Activated effector memory CD4-positive, alpha-beta T cell treated with Interleukin-2 at 50 U/mL for 16 hours (primary cell): ENCODE results near the gene KTN1.

Experiments used
- DNase-seq: peaks from one replicate; pipeline ENCODE4 v3.0.0-alpha.2; 2020

KTN1 gene

DNA sequence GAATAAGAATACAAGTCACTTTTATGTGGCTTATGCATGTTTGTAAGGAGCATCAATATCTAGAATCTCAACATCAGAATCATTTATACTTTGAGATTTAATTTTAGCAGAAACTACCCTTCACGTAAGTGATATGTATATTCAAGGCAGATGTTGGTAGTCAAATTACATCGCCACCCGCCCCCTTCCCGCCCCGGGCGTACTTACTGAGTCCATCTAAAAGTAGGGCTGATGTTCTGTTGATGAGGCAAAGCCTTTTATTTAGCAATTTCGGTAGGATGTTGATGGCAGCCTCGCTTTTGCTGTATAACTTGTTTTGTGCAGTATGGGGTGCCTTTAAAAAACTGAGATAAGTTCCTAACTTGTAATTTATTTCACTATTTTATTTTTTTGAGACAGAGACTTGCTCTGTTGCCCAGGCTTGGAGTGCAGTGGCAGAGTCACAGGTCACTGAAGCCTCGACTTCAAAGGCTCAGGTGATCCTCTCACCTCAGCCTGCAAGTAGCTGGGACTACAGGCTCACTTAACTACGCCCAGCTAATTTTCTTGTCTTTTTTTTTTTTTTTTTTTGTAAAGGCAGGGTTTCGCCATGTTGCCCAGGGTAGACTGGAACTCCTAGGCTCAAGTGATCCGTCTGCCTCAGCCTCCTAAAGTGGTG lies 30.8 kb downstream of the KTN1 start:
- no peak for DNase-seq

DNA sequence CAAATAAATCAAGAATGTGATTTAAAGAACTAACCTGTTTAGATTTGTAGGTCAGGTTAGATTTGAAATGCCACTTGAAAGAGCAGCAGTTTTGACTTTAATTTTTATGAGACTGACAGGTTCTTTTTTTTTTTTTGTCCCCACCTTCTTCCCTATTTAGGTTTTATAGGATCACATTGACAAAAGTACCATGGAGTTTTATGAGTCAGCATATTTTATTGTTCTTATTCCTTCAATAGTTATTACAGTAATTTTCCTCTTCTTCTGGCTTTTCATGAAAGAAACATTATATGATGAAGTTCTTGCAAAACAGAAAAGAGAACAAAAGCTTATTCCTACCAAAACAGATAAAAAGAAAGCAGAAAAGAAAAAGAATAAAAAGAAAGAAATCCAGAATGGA lies 31.9 kb downstream of the KTN1 start:
- no peak for DNase-seq

DNA sequence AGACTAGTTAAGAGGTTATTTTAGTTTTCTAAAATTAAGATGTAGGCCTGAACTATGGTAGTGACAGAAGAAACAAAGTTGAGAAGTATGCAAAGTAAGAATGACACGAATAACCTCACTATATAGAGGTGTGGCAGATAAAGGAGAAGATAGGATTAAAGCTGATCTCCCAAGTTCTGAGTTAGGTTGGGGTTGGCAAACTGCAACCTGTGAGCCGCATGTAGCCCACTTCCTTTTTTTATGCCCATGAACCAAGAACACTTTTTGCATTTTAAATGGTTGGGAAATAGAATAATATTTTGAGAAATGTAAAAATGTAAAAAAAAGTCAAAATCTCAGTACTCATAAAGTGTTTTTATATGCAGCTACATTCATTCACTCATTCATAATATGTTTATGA lies 34.3 kb downstream of the KTN1 start:
- no peak for DNase-seq

DNA sequence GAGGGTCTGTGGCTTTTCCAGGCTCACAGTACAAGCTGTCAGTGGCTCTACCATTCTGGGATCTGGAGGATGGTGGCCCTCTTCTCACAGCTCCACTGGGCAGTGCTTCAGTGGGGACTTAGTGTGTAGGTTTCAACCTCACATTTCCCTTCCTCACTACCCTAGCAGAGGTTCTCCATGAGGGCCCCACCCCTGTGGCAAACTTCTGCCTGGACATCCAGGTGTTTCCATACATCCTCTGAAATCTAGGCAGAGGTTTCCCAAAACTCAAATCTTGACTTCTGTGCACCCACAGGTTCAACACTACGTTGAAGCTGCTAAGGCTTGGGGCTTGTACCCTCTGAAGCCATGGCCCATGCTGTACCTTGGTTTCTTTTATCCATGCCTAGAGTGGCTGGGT lies 40.3 kb downstream of the KTN1 start:
- DNase-seq: no peak

DNA sequence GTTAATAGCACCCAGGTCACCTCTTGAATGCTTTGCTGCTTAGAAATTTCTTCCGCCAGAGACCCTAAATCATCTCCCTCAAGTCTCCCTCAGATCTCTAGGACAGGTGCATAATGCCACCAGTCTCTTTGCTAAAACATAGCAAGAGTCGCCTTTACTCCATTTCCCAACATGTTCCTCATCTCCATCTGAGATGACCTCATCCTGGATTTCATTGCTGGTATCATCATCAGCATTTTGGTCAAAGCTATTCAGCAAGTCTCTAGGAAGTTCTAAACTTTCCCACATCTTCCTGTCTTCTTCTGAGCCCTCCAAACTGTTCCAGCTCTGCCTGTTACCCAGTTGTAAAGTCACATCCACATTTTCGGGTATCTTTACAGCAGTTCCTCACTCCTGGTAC lies 41.0 kb downstream of the KTN1 start:
- no peak for DNase-seq

DNA sequence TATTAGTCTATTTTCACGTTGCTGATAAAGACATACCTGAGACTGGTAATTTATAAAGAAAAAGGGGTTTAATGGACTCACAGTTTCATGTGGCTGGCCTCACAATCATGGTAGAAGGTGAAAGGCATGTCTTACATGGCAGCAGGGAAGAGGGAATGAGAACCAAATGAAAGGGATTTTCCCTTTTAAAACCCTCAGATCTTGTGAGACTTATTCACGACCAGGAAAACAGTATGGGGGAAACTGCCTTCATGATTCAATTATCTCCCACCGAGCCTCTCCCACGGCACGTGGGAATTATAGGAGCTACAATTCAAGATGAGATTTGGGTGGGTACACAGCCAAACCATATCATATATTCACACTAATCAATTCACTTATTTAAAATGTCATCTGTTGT lies 41.4 kb downstream of the KTN1 start:
- no peak for DNase-seq

DNA sequence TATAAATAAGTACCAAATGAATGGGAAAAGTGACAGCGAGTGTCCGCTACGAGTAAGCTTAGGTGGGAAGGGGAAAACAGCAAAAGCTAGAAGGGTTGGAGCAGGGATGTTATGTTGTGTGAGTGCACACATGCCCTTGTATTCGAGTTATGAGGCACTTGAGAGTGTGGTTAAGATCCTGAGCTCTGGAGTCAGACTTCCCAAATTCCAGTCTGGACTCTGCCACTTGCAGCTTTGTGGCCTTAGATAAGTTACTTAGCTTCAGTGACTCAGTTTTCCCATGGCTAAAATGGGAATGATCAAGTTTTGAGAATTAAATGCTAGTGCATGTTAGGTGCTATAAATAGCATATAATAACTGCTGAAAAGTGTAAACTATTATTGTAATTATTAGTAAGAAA lies 44.9 kb downstream of the KTN1 start:
- no peak for DNase-seq

DNA sequence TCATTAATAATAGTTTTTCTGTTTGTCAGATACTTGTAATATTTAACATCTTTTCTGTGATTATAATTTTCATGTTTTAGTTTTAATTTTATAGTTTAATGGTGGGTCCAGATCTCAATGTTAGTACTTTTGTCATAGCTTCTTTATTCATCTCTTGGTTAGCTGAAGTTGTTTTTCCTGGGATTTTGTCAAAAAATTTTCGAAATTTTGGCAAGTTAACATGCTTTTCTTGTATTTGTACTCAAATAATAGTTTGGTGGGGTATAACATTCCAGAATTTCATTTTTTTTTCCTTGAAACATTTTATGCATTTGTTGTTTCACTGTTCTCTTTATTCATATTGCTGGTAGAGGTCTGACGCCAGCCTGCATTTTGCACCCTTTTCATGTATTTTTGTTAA lies 45.5 kb downstream of the KTN1 start:
- DNase-seq: no peak

DNA sequence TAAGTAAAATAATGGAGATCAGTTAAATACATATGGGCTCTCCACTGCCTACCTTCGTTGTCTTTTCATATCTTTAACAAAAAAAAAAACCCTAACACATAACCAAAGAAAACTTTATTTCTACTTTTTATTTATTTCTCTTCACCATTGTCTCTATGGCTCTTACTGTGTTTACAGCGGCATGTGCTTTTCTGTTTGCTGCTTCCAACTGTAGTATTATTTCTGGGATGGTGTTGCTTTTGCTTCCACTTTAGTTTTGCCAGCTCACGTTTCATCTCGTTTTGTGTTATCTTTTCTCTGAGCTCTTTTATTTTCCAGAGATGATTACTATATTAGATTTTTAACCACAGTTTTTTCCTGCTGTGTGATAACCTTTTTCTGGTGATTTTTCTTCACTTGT lies 46.1 kb downstream of the KTN1 start:
- no peak for DNase-seq

DNA sequence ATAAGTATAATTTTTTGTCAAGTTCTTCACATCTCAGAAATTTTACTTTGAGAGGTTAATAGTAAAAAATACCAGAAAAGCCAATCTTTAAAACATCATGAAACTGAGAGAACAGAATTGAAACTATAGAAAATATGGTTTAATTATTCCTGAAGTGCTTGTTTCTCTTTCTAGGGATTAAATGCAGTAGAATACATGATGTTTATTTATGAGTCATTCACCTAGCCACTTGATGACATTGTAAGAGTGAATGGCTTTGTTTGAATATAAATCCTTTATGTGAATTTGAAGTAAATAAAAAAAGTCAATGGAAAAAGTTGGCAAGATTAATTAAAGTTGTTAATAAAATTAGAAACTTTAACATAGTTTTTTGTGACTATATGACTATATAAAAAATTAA lies 48.4 kb downstream of the KTN1 start:
- DNase-seq: no peak

DNA sequence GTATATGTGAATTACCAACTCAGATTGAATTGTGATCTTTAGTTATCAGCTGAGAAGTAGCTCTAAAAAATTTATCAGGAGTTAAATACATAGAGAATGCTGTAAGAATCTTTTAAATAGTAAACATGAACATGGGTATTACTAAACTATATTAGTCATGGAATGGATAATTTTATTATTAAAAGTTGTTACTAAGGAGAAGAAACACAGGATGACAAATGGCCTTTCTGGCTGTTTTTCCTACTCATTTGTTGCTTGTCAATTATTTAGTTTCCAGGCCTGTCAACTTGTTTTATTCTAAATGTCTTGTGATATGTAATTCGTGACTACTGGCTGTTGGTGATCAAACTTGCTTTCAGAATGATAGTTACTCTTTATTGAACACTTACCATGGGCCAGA lies 58.7 kb downstream of the KTN1 start:
- DNase-seq: no peak

DNA sequence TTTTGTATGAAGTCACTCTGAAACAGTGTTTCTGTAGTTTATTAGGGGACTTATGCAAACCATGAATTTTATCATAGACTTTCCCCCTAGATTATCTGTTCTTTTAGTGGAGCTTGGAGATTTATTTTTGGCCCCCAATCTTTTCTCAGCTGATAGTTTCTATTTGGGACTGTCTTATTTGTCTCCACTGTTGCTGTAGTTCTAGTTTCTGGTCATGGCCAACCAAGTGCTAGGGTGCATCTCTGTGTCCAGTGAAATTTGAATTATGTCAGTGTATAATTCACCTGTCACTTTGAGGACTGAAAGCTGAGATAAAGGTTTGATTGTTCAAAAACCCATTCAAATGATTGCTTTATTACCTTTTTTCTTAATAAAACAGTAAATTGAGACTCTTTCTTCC lies 61.3 kb downstream of the KTN1 start:
- DNase-seq: no peak

DNA sequence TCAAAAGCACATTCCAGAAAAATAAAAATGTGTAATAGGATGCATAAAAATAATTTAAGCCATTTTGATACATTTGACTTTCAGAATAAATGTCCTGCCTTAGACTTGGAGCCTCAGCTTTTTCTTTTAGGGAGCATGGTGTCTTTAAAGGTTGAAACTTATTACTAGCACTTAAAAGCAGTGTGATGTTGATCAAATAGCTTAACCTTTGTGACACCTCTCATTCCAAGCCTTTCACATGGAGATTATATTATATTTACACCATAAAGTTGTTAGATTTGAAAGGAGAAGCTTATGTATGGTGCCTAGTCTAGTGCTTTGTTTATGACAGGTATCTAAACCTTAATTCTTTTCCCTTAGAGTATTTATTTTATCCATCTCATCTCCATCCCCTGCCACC lies 61.9 kb downstream of the KTN1 start:
- no peak for DNase-seq

DNA sequence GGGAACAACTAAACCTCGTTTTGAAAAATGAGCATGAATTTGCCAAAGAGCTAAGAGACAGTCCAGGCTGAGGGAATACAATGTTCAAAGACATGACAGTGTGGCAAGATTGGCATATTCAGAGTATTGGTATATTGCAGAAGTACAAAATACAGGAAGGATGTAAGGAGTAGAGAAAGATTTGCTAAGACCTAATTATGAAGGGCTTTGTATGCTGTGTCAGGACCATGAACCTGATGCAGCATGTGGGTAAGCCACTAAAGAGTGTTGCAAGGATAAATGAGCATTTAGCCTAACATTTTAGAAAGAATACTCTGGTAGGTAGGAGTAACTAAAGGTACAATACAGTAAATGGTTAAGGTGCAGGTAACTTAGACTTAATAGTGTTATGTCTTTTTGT lies 65.1 kb downstream of the KTN1 start:
- no peak for DNase-seq

DNA sequence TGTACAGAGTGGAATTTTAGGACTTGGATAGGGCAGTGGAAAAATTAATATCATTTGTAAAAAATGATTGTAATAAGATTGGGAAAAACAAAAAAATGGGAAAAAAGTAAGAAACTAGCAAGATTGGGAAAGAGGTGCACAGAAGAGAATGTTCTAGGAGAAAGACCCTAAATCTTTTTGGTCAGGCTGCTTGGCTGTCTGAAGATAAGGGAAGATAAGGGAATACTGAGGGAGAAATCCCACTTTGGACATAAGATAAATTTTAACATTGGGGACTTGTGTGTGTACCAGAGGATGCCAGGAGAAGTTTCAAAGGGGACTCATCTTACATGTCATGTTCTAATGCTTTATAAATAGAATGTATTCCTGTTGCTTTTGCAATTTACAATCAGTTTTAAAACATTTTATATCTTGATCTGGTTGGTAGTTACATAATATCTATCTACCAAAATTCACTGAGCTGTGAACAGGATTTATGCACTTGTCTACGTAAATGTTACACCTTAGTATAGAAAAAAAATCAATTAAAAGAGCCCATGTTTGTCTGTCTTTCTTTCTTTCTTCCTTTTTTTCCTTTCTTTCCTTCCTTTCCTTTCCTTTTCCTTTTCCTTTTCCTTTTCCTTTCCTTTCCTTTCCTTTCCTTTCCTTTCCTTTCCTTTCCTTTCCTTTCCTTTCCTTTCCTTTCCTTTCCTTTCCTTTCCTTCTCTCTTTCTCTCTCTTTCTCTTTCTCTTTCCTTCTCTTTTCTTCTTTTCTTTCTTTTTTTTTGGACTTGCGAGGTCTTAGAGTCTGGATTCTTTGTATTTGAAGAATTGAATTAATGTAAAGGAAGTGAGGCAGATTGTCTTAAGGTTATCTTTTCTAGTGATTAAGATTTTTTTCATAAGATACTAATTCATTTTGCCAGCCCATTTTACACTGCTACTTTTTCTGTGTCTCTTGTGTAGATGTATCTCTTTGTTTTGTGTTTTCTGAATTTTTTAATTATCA lies 66.1 kb downstream of the KTN1 start:
- no peak for DNase-seq

DNA sequence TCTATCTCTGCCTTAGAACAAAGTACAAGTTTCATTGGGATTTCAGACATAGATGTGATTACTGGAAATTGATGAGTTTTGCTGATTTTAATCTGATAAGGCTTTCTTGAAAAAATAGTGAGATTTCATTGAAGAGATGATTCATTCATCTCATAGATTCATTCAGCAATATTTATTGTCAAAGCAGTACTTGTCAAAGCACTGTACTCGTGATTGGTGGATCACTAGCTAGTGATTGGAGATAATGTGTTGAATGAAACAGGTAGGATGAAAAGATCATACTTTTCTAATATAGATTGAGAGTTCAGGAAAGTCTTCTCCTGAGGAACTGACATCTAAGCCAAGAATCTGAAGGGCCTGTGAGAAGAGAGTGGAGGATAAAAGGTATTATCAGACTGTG lies 71.0 kb downstream of the KTN1 start:
- DNase-seq: no peak

DNA sequence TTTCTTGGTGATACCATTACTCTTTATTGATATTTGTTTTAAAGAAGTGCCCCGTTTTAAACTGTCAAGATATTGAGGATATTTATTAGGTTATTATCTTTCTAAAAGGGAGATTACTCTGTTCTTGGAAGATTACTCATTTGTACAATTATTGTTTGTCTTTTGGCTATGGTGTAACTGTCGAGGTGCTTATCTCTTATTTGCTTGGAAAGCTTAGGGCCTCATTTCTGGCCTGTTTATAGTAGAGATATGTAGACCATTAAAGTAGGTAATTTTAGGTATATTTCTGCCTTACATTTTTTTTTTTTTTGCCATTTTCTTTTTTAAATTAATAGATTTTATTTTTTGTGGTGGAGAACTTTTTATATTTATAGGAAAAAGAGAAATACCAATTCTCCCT lies 74.2 kb downstream of the KTN1 start:
- DNase-seq: no peak

DNA sequence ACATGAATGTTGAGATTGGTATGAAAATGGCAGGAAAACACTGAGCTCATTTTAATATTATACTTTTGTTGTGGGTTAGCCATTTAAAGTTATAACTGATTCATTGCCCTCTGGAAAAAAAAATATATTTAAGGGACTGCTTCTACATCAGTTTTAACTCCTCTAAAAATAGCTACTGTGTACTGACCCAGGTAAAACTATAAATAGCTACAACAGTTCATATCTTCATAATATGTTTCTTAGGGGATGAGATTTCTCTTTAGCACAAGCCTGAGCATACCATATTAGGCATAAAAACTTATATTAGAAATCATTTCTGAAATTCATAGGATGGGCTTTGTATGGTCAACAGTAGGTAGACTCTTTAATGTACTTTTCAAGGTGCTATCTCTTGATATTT lies 81.0 kb downstream of the KTN1 start:
- DNase-seq: no peak

DNA sequence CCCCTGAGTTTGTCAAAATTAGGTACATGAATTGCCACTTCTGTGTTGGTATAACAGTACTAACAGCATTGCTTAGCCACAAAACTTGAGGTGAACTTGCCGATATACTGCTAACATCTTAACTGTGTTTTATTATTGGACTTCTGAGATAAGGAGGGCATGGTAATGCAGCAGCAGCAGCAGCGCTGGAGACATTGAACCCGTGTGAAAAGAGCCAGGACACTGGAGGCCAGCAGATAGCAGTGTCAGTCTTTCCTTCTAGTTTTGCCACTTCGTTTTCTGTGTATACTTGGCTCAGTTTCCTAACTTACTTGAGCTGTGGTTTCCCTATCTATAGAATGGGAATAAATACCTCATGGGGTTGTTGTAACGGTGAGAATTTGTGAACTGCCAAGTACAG lies 82.7 kb downstream of the KTN1 start:
- no peak for DNase-seq

DNA sequence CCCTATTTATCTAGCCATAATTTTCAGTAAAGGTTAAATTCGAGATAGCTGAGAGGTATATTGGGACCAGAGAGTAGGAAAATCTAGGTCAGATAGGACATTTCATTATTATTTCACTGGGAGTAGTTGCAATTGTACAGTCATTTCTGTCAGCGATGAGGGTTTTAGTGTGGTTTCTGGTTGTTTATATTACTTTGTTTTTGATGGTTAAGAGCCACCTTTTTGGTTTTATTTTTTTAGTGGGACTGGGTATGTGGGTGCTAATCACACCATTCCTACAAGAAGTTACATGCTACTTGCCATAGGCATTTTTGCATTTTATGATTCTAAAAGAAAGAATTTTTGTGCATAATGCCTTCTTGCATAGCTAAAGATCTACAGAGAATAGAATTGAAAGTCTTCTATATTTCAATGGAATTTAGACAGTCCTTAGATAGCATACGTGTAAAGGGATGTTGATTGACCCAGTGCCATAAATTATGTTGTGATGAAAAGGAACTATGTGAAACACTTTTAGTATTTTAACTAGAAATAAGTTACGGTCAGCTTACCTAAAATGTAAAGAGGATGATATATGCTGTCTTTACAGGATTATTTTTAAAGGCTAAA lies 85.2 kb downstream of the KTN1 start:
- no peak for DNase-seq

DNA sequence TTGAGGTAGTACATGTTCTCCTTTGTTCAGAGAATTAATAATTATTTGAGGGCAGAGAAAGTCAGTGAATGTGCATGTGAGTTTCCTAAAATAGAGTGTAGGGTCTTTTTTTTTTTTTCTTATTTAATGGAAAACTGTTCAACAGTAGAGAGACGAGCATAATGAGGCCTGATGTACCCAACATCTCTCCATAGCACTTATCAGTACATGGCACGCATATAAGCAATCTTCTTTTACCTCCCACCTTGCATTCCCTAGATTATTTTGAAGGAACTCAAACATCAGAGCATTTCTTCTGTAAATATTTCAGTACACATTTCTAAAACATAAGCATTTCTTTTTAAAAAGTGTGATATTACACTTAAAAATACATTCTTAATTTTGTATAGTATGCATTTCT lies 87.8 kb downstream of the KTN1 start:
- DNase-seq: no peak

DNA sequence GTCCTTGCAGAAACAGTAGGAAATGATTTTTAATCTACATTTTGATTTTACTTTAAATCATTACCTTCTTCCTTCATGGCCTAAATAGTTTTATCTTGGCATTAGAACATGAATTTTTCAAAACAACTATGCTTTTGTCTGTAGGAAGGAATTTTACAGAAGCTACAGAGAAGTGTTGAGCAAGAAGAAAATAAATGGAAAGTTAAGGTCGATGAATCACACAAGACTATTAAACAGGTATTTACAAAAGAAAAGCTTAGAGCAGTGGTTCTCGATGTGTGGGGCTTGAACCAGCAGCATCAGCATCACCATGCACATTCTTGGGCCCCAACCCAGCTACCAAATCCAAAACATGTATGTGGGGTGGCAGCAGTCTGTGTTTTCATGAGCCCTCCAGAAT lies 91.6 kb downstream of the KTN1 start:
- no peak for DNase-seq

DNA sequence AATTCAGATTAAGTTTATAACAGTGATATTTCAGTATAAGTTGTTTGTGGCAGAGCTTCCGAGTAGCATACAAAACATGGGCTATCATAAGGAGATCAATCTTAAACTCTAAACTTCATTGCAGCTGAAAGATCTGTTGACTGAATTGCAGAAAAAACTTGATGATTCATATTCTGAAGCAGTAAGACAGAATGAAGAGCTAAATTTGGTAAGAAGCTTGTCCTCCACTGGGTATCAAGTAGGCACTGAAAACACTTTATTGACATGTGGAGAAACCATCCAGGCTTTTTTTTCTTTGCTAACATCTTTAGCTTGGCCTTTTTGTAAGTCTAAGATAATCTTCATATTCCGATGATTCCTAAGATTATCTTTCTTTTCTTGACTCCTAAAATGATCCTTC lies 93.0 kb downstream of the KTN1 start:
- DNase-seq: no peak

DNA sequence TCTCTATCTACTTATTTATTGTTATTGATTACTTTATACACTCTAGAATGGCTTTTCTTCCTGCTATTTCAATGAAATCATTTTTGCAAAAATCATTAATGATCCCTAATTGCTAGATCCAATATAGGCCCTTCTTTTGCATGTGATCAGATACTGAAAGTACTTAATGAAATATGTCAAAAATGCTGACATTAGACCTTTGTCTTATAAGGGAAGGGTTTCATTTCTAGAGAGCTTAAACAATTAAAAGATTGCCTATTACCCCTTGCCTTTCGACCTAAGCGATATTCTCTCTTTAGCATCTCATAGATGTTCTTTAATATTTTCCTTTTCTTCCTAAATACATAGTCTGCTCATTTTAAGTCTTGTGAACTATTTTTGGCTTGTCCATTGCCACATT lies 101.1 kb downstream of the KTN1 start:
- no peak for DNase-seq
